HG03378 (cell line): ENCODE results near the gene FAM177B.
A peak's percentile ranks its signal among the peaks of the same experiment; 100 is the strongest.

Experiments used
- ATAC-seq: cut with Tn5 transposase; IDR thresholded peaks from one replicate; pipeline ENCODE4 v1.9.1; 2021; ENCODE audit warnings: mild to moderate bottlenecking, moderate library complexity; ENCODE audit not compliant: unreplicated experiment

The FAM177B gene

GRCh38 chr1:222736972-222737371, at the start of gene FAM177B:
FAM177B (plus strand) TSS chr1:222737202; CDS start chr1:222746546, 9,344 bp downstream.
- no peak for ATAC-seq

- no peak for ATAC-seq
Observed at GRCh38 chr1:222691016-222691415, 46.0 kb upstream of the FAM177B start.

GRCh38 chr1:222694927-222695326, 42.1 kb upstream of the FAM177B start:
- ATAC-seq = no peak

- ATAC-seq = no peak
Observed at GRCh38 chr1:222696741-222697140, 40.3 kb upstream of the FAM177B start.

- no peak for ATAC-seq
Observed at GRCh38 chr1:222697203-222697602, 39.8 kb upstream of the FAM177B start.

- no peak for ATAC-seq
Observed at GRCh38 chr1:222697826-222698225, 39.2 kb upstream of the FAM177B start.

GRCh38 chr1:222702210-222702609, 34.8 kb upstream of the FAM177B start:
- no peak for ATAC-seq

- ATAC-seq = no peak
Observed at GRCh38 chr1:222704260-222704659, 32.7 kb upstream of the FAM177B start.

- ATAC-seq = no peak
Observed at GRCh38 chr1:222706815-222707214, 30.2 kb upstream of the FAM177B start.

GRCh38 chr1:222709700-222710153, 27.3 kb upstream of the FAM177B start:
- no peak for ATAC-seq

GRCh38 chr1:222711319-222712252, 25.4 kb upstream of the FAM177B start:
- peak; percentile 30 for ATAC-seq

GRCh38 chr1:222712253-222713090, 24.5 kb upstream of the FAM177B start, which contains the start of the genes AIDA and BROX:
AIDA (minus strand) TSS chr1:222712491; CDS start chr1:222712317, 174 bp downstream.
BROX (plus strand) TSS chr1:222712564; CDS start chr1:222715700, 3,136 bp downstream.
- ATAC-seq = peak; percentile 59

GRCh38 chr1:222713091-222713961, 23.7 kb upstream of the FAM177B start:
- ATAC-seq = peak; percentile 63

GRCh38 chr1:222716393-222716792, 20.6 kb upstream of the FAM177B start:
- ATAC-seq = no peak

GRCh38 chr1:222728746-222729145, 8.3 kb upstream of the FAM177B start:
- ATAC-seq = no peak

- no peak for ATAC-seq
Observed at GRCh38 chr1:222730866-222731265, 6.1 kb upstream of the FAM177B start.

GRCh38 chr1:222732216-222733159, 4.5 kb upstream of the FAM177B start:
- ATAC-seq = peak; percentile 98

GRCh38 chr1:222734740-222735139, 2.3 kb upstream of the FAM177B start:
- no peak for ATAC-seq

GRCh38 chr1:222736470-222736869, 532 bp upstream of the FAM177B start:
- ATAC-seq = no peak
